Activated naive CD8-positive, alpha-beta T cell treated with anti-CD3 and anti-CD28 coated beads, Interleukin-2, amount 10 ng/mL, durations not matched to agents 7 days and 5 days (primary cell): ENCODE measurements around the gene UPB1. TPM values are rescaled to one million over a fixed set of nuclear protein-coding genes. Genes with fewer than 3 reads are reported as not detected.

Experiments
- ATAC-seq: fragments of 150-1000 bp; cut with Tn5 transposase; one replicate; pipeline ENCODE4 v1.10.0; 2021; ENCODE audit warnings: low read depth, moderate library complexity
- POLR2A ChIA-PET: fragments of 350-600 bp; sonication (Branson Sonifier 250); formaldehyde crosslinking; loops from one replicate; lab custom pipeline; 2021; ENCODE audit warnings: antibody characterized with exemption; lab: Charles Lee
- DNase-seq: peaks from one replicate; pipeline ENCODE4 v3.0.0; 2021
- H3K27ac Mint-ChIP-seq: one replicate; pipeline ENCODE4 v1.8.0; 2022; ENCODE audit warnings: mild to moderate bottlenecking, mixed read lengths
- H3K27me3 Mint-ChIP-seq: one replicate; pipeline ENCODE4 v1.8.0; 2022; ENCODE audit warnings: mild to moderate bottlenecking, moderate library complexity, mixed read lengths
- H3K36me3 Mint-ChIP-seq: one replicate; pipeline ENCODE4 v1.8.0; 2021; ENCODE audit warnings: mild to moderate bottlenecking, mixed read lengths
- H3K4me1 Mint-ChIP-seq: one replicate; pipeline ENCODE4 v1.8.0; 2021; ENCODE audit warnings: mixed read lengths
- H3K4me3 Mint-ChIP-seq: one replicate; pipeline ENCODE4 v1.8.0; 2022; ENCODE audit warnings: mild to moderate bottlenecking, moderate library complexity, mixed read lengths
- H3K9me3 Mint-ChIP-seq: one replicate; pipeline ENCODE4 v1.8.0; 2021; ENCODE audit warnings: mixed read lengths
- total RNA-seq, 2 experiments: library from RNA; stranded (reverse); gene quantifications; one replicate each; pipeline ENCODE4 v1.2.3, GENCODE V29; 2021

The UPB1 gene
- total RNA-seq, 2 experiments from 2014 or later = 0.30 to 0.34 TPM

DNA sequence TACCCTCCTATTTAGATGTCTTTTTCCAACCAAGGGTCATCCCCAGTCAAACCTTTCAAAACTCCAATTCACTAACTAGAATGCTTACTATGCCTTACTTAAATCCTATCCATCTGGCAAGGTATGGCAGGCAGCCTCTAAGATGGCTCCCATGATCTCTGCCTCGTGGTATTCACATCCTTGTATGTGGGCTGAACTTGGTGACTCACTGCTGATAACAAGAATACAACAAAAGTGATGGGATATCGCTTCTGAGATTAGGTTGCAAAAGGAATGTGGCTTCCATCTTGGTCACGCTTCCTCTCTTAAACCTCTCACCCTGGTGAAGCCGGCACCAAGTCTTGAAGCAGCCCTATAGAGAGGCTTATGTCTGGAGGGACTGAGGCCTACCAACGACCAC lies 29.6 kb upstream of the UPB1 start:
- POLR2A ChIA-PET = no interaction called here

DNA sequence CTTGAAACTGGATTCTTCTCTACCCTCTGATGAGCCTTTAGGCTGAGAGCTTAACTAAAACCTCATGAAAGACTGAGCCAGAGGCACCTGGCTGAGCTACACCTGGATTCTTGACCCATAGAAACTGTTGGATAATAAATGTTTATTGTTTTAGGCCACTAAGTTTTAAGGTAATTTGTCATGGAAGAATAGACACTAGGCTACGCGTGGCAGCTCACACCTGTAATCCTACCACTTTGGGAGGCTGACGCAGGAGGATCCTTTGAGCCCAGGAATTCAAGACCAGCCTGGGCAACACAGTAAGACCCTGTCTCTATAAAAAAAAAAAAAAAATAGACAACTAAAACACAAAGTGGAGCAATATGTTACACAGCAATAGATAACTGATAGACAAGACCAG lies 29.2 kb upstream of the UPB1 start:
- POLR2A ChIA-PET = no interaction called here
- no peak overlapping the region for H3K27ac Mint-ChIP-seq
- peaks cover 2% of the 10 kb centered on the region for H3K9me3 Mint-ChIP-seq
- no peak overlapping the region for H3K4me3 Mint-ChIP-seq
- H3K36me3 Mint-ChIP-seq = no peaks in the 10 kb centered on the region
- H3K4me1 Mint-ChIP-seq = peaks cover 8% of the 10 kb centered on the region
- DNase-seq = no peak
- H3K27me3 Mint-ChIP-seq = no peaks in the 10 kb centered on the region
- ATAC-seq = no peak

More for the DNA sequence above, 29.6 kb upstream of the UPB1 start:
- Mint-ChIP-seq H3K9me3 (peaks cover 2% of the 10 kb centered on the region), H3K4me3 (no peak overlapping the region), H3K27me3 (no peaks in the 10 kb centered on the region), H3K27ac (no peak overlapping the region), H3K4me1 (peaks cover 12% of the 10 kb centered on the region), H3K36me3 (no peaks in the 10 kb centered on the region)
- ATAC-seq = no peak
- no peak for DNase-seq

DNA sequence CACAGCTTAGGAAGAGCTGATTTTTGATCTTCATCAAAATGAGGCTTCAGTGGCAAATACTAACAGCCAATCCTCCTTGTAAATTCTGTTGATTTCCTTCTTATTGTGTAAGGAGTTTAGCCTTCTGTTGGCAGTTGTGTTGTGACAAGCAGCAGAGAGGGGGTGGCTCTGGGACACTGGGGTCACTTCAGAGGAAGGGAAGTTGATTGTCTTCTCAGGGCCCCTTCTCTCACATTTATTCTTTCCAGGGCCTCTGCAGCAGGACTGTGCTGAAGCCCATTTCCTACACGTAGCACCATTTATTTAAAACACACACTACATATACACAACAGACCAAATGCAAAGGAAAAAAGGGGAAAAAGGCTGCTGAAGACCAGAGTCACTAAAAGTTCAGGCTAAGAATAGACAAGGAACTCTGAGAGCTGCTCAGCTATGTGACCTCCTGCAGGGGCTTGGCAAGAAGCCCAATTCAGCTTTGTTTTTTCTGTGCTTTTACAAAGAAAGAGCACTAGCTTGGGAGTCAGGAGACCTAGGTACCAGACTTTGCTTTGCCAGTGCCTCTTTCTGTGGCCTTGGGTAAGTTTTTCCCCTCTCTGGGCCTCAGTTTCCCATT lies 28.3 kb upstream of the UPB1 start:
- ATAC-seq (no peak), DNase-seq (no peak)
- Mint-ChIP-seq H3K4me1 (peaks cover 8% of the 10 kb centered on the region), H3K4me3 (no peak overlapping the region), H3K27me3 (no peaks in the 10 kb centered on the region), H3K9me3 (peaks cover 2% of the 10 kb centered on the region), H3K27ac (no peak overlapping the region), H3K36me3 (no peaks in the 10 kb centered on the region)
- POLR2A ChIA-PET = no interaction called here

DNA sequence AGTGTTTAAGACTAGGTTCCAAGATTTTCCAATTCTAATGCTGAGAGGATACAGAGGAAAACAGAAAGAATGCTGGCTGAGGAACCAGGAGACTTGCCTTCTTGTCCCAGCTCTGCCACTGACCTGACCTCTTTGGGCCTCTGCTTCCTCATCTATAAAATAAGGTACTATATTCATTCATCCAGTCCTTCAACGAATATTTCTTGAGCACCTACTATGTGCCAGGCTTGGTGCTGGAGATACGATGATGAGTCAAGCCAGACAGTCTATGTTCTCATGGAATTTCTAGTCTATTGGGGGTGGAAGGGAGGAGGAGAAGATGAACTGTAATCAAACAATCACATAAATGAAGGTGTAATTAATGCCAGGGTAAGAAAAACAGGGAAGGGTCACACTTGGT lies 27.8 kb upstream of the UPB1 start:
- H3K4me3 Mint-ChIP-seq = no peak overlapping the region
- H3K27me3 Mint-ChIP-seq = no peaks in the 10 kb centered on the region
- peaks cover 8% of the 10 kb centered on the region for H3K4me1 Mint-ChIP-seq
- no peak for ATAC-seq
- no peak overlapping the region for H3K27ac Mint-ChIP-seq
- peaks cover 2% of the 10 kb centered on the region for H3K9me3 Mint-ChIP-seq
- no peaks in the 10 kb centered on the region for H3K36me3 Mint-ChIP-seq
- POLR2A ChIA-PET = no interaction called here
- no peak for DNase-seq

DNA sequence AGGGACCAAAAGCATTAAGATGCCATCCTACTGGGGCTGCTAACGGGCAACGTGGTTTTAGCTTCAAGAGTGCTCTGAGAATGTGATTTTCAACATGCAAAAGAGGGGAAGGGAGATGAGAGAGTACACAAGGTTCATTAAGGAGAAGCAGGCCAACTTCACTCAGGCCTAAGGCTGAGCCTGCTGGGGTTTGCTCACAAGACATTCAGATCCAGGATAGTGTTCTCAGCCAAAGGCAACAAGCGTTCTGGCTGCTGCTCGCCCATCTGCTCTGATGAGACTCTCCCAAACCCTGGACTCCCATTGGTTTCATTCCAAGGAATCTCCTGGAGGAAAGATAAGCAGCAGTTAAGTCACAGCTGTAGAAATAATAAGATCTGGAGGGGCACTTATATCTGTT lies 23.6 kb upstream of the UPB1 start:
- H3K9me3 Mint-ChIP-seq = no peaks in the 10 kb centered on the region
- H3K4me1 Mint-ChIP-seq = no peaks in the 10 kb centered on the region
- H3K36me3 Mint-ChIP-seq = no peaks in the 10 kb centered on the region
- POLR2A ChIA-PET = no interaction called here
- peaks cover 2% of the 10 kb centered on the region for H3K27me3 Mint-ChIP-seq
- H3K27ac Mint-ChIP-seq = no peak overlapping the region
- DNase-seq (no peak), ATAC-seq (no peak)
- H3K4me3 Mint-ChIP-seq = no peak overlapping the region

GRCh38 chr22:24473284-24473683 lies 21.8 kb upstream of the UPB1 start:
- POLR2A ChIA-PET = interaction anchor here (0.6 to 0.8 kb wide), 2 partner anchors 36 to 44 kb away, joined by 3 to 6 read pairs; no protein-coding TSS in a partner anchor

DNA sequence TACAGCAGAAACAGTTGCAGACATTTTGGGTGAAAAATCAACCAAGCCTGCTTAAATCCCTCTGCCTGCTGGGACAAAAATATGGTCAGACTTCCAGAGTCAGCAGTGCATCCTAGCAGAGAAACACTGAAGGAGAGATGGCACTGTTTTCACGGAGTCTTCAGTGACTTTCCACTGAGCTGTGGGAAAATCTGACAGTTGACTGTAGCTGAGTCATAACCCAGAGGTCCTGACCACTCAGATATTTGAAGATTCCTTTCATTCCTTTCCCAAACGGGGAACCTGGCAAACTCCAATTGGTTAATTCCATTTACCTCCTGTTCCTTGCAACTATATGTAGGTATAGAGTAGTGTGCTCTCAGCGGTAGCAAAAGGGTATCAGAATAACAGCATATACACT lies 20.9 kb upstream of the UPB1 start:
- Mint-ChIP-seq H3K4me3 (no peak overlapping the region), H3K27me3 (peaks cover 2% of the 10 kb centered on the region), H3K27ac (no peak overlapping the region), H3K4me1 (no peaks in the 10 kb centered on the region), H3K36me3 (no peaks in the 10 kb centered on the region), H3K9me3 (no peaks in the 10 kb centered on the region)
- no peak for ATAC-seq
- no peak for DNase-seq
- POLR2A ChIA-PET = interaction anchor here (0.9 kb wide), 1 partner anchor 47 kb away, joined by 3 read pairs; the partner anchor contains the start of gene ADORA2A

More at GRCh38 chr22:24473284-24473683, 21.8 kb upstream of the UPB1 start:
- DNase-seq (no peak), ATAC-seq (no peak)
- H3K27ac Mint-ChIP-seq = no peak overlapping the region
- H3K27me3 Mint-ChIP-seq = peaks cover 2% of the 10 kb centered on the region
- H3K4me1 Mint-ChIP-seq = no peaks in the 10 kb centered on the region
- no peaks in the 10 kb centered on the region for H3K36me3 Mint-ChIP-seq
- no peak overlapping the region for H3K4me3 Mint-ChIP-seq
- no peaks in the 10 kb centered on the region for H3K9me3 Mint-ChIP-seq

- Mint-ChIP-seq H3K27ac (no peak overlapping the region), H3K4me3 (no peak overlapping the region), H3K4me1 (no peaks in the 10 kb centered on the region), H3K27me3 (peaks cover 2% of the 10 kb centered on the region), H3K9me3 (no peaks in the 10 kb centered on the region), H3K36me3 (no peaks in the 10 kb centered on the region)
- DNase-seq (no peak), ATAC-seq (no peak)
- POLR2A ChIA-PET = interaction anchor here (0.9 kb wide), 1 partner anchor 47 kb away, joined by 3 read pairs; the partner anchor contains the start of gene ADORA2A
Observed at GRCh38 chr22:24474649-24475255, 20.4 kb upstream of the UPB1 start.

- Mint-ChIP-seq H3K27ac (no peak overlapping the region), H3K4me3 (no peak overlapping the region), H3K36me3 (no peaks in the 10 kb centered on the region), H3K4me1 (peaks cover 7% of the 10 kb centered on the region), H3K27me3 (peaks cover 3% of the 10 kb centered on the region), H3K9me3 (no peaks in the 10 kb centered on the region)
- DNase-seq (no peak), ATAC-seq (no peak)
- POLR2A ChIA-PET = no interaction called here
Observed at GRCh38 chr22:24481641-24482040, 13.5 kb upstream of the UPB1 start.

GRCh38 chr22:24482575-24482974 lies 12.6 kb upstream of the UPB1 start:
- no peak overlapping the region for H3K27ac Mint-ChIP-seq
- peaks cover 3% of the 10 kb centered on the region for H3K27me3 Mint-ChIP-seq
- H3K9me3 Mint-ChIP-seq = no peaks in the 10 kb centered on the region
- POLR2A ChIA-PET = interaction anchor here (0.7 kb wide), 1 partner anchor 48 kb away, joined by 3 read pairs; no protein-coding TSS in a partner anchor
- no peaks in the 10 kb centered on the region for H3K36me3 Mint-ChIP-seq
- peaks cover 7% of the 10 kb centered on the region for H3K4me1 Mint-ChIP-seq
- no peak for DNase-seq
- no peak overlapping the region for H3K4me3 Mint-ChIP-seq
- ATAC-seq = no peak

DNA sequence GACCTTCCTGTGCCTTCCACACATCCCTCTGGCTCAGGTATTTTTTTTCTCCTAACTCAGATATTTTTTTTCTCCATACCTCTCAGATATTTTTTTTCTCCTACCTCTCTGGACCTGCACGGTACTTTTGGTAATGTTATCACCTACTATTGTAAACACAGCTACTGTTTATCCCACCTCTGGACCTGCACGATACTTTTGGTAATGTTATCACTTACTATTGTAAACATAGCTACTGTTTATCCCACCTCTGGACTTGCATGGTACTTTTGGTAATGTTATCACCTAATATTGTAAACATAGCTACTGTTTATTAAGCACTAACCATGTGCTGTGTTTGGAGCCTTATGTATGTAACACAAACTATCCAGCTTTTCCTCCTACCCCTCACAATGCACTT lies 12.1 kb upstream of the UPB1 start:
- Mint-ChIP-seq H3K27ac (no peak overlapping the region), H3K9me3 (no peaks in the 10 kb centered on the region), H3K36me3 (no peaks in the 10 kb centered on the region), H3K27me3 (peaks cover 3% of the 10 kb centered on the region), H3K4me1 (peaks cover 7% of the 10 kb centered on the region), H3K4me3 (no peak overlapping the region)
- POLR2A ChIA-PET = interaction anchor here (0.7 kb wide), 1 partner anchor 49 kb away, joined by 3 read pairs; no protein-coding TSS in a partner anchor
- DNase-seq (no peak), ATAC-seq (no peak)

DNA sequence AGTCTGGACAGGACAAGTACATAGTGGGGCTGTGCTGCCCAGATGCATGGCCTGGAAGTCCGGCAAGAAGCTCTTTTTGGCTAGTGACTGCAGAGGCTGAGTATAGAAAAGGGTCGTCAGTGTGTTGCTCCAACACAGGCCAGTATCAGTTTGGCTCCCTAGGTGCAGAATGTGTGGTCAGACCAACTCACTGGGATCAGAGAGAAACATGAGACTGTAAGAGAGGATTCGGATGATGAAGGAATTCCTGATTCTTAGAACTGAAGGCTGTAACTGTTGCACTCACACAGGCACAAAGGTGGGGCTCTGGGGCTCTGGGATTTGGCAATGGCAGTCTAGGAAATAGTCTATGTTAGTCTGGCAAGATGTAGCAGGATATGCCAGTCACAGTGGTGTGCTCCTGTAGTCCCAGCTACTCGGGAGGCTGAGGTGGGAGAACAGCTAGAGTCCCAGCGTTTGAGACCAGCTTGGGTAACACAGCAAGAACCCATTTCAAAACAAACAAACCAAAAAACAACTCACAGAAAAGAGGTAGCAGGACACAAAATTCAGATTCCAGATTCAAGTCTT lies 11.1 kb upstream of the UPB1 start:
- H3K27ac Mint-ChIP-seq = no peak overlapping the region
- H3K9me3 Mint-ChIP-seq = no peaks in the 10 kb centered on the region
- DNase-seq (no peak), ATAC-seq (no peak)
- POLR2A ChIA-PET = no interaction called here
- peaks cover 7% of the 10 kb centered on the region for H3K4me1 Mint-ChIP-seq
- H3K36me3 Mint-ChIP-seq = no peaks in the 10 kb centered on the region
- no peak overlapping the region for H3K4me3 Mint-ChIP-seq
- H3K27me3 Mint-ChIP-seq = peaks cover 3% of the 10 kb centered on the region

DNA sequence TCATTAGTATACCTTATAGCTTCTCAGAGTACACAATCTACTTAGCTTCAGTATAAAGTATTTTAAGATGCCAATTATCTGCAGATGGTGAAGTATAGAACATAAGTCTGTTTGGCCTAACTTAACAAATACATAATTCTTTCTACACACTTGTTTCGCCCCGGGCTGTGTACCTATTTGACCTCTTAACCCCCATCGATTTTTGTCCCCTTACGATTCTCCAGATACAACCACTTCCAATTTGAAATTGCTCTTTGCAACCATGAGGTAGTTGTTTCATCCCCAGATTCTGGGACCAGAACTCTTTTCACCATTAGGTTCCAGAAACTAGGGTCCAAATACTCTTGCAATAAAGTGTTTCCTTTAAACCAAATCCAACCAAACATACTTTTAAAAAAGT lies 10.0 kb upstream of the UPB1 start:
- ATAC-seq (no peak), DNase-seq (no peak)
- H3K4me1 Mint-ChIP-seq = peaks cover 7% of the 10 kb centered on the region
- peaks cover 3% of the 10 kb centered on the region for H3K27me3 Mint-ChIP-seq
- POLR2A ChIA-PET = no interaction called here
- no peak overlapping the region for H3K4me3 Mint-ChIP-seq
- H3K9me3 Mint-ChIP-seq = no peaks in the 10 kb centered on the region
- H3K27ac Mint-ChIP-seq = no peak overlapping the region
- H3K36me3 Mint-ChIP-seq = no peaks in the 10 kb centered on the region

DNA sequence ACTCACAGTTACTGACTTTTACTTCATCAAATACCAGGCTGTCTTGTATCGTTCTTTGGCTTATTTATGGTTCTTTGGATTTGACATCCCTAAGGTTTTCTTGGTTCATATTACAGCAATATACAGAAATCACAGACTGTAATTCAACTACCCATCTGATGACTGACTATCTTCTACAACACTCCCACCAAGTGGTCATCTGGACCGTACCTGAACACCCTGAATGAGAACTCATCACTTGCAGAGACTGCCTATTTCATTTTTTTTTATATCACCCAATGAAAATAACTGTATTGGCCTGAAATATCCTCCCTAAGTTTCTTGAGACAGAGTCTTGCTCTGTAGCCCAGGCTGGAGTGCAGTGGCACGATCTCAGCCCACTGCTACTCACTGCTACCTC lies 9.5 kb upstream of the UPB1 start:
- H3K4me3 Mint-ChIP-seq = no peak overlapping the region
- peak; percentile 42 for ATAC-seq
- DNase-seq = no peak
- H3K9me3 Mint-ChIP-seq = no peaks in the 10 kb centered on the region
- H3K27me3 Mint-ChIP-seq = peaks cover 3% of the 10 kb centered on the region
- peaks cover 7% of the 10 kb centered on the region for H3K4me1 Mint-ChIP-seq
- no peaks in the 10 kb centered on the region for H3K36me3 Mint-ChIP-seq
- POLR2A ChIA-PET = no interaction called here
- no peak overlapping the region for H3K27ac Mint-ChIP-seq
